Erythroblast (primary cell): ENCODE measurements around the gene PRKD1.

ENCODE experiments used
- DNase-seq, 2 experiments: peaks; one replicate each; lab custom pipeline; 2025; lab: John Stamatoyannopoulos, UW
- GATA1 ChIP-seq: IDR thresholded peaks from 2 replicates; pipeline ENCODE4 v1.6.1; 2011; ENCODE audit warnings: low read depth, mild to moderate bottlenecking, control low read depth, low read length, moderate library complexity
- POLR2A ChIP-seq: IDR thresholded peaks from 2 replicates; pipeline ENCODE4 v1.6.1; 2011; ENCODE audit warnings: mild to moderate bottlenecking, low read length

Gene PRKD1

GRCh38 chr14:29927376-29928116 is at the start of gene PRKD1:
TSS of gene PRKD1 (minus strand) at chr14:29927847.
- TF ChIP-seq POLR2A: no peak
- TF ChIP-seq GATA1: no peak
- no peak for DNase-seq

GRCh38 chr14:29971101-29971500 is 43.5 kb upstream of the PRKD1 start:
- no peak for DNase-seq
- TF ChIP-seq GATA1: no peak
- TF ChIP-seq POLR2A: no peak

- TF ChIP-seq POLR2A (no peak), GATA1 (no peak)
- DNase-seq: no peak
These were observed 27.4 kb upstream of the PRKD1 start for GRCh38 chr14:29955087-29955486.

GRCh38 chr14:29953501-29953900 is 25.9 kb upstream of the PRKD1 start:
- no peak for DNase-seq
- TF ChIP-seq POLR2A (no peak), GATA1 (no peak)

- no peak for TF ChIP-seq GATA1
- TF ChIP-seq POLR2A: no peak
- no peak for DNase-seq
These were observed 16.4 kb upstream of the PRKD1 start for GRCh38 chr14:29944091-29944490.

GRCh38 chr14:29941401-29941800 is 13.8 kb upstream of the PRKD1 start:
- DNase-seq: no peak
- TF ChIP-seq POLR2A (no peak), GATA1 (no peak)

- DNase-seq: no peak
- TF ChIP-seq POLR2A: no peak
- TF ChIP-seq GATA1: no peak
These were observed 12.8 kb upstream of the PRKD1 start for GRCh38 chr14:29940482-29940881.

- DNase-seq: no peak
- TF ChIP-seq GATA1: no peak
- no peak for TF ChIP-seq POLR2A
These were observed 9.5 kb upstream of the PRKD1 start for GRCh38 chr14:29937116-29937515.

- DNase-seq: no peak
- no peak for TF ChIP-seq GATA1
- TF ChIP-seq POLR2A: no peak
These were observed 2.6 kb upstream of the PRKD1 start for GRCh38 chr14:29930283-29930682.

- DNase-seq: no peak
These were observed 532 bp upstream of the PRKD1 start for GRCh38 chr14:29928117-29928640.

GRCh38 chr14:29926701-29927375 is 809 bp downstream of the PRKD1 start:
- TF ChIP-seq POLR2A: no peak
- no peak for TF ChIP-seq GATA1
- no peak for DNase-seq

More at GRCh38 chr14:29928117-29928640, 532 bp upstream of the PRKD1 start:
- TF ChIP-seq POLR2A (no peak), GATA1 (no peak)

- DNase-seq: no peak
These were observed 1.4 kb downstream of the PRKD1 start for GRCh38 chr14:29926228-29926627.

GRCh38 chr14:29925736-29926135 is 1.9 kb downstream of the PRKD1 start:
- no peak for TF ChIP-seq GATA1
- TF ChIP-seq POLR2A: no peak
- no peak for DNase-seq

More at GRCh38 chr14:29926228-29926627, 1.4 kb downstream of the PRKD1 start:
- TF ChIP-seq POLR2A (no peak), GATA1 (no peak)

- TF ChIP-seq GATA1 (no peak), POLR2A (no peak)
These were observed 2.4 kb downstream of the PRKD1 start for GRCh38 chr14:29925101-29925722.

More at GRCh38 chr14:29925101-29925722, 2.4 kb downstream of the PRKD1 start:
- DNase-seq: no peak
